Choroid plexus epithelial cell (primary cell): ENCODE results near the gene ITGB7.

ENCODE experiments used
- DNase-seq: peaks from one replicate; pipeline ENCODE4 v3.0.0-alpha.2; 2010; ENCODE audit warnings: low read depth
- H3K4me3 ChIP-seq: 2 replicates; pipeline ENCODE4 v1.5.1; 2011; ENCODE audit warnings: low read depth, mild to moderate bottlenecking, control low read depth, low read length, moderate library complexity
- TF ChIP-seq, protein P1 (sequence below): conservative IDR thresholded peaks from 2 replicates; pipeline ENCODE4 v1.5.1; 2011; ENCODE audit warnings: low read depth, mild to moderate bottlenecking, control low read depth, inconsistent platforms, low read length, moderate library complexity

ITGB7 gene

GRCh38 chr12:53176750-53177149 lies 30.3 kb downstream of the ITGB7 start:
- TF ChIP-seq, protein P1, sequence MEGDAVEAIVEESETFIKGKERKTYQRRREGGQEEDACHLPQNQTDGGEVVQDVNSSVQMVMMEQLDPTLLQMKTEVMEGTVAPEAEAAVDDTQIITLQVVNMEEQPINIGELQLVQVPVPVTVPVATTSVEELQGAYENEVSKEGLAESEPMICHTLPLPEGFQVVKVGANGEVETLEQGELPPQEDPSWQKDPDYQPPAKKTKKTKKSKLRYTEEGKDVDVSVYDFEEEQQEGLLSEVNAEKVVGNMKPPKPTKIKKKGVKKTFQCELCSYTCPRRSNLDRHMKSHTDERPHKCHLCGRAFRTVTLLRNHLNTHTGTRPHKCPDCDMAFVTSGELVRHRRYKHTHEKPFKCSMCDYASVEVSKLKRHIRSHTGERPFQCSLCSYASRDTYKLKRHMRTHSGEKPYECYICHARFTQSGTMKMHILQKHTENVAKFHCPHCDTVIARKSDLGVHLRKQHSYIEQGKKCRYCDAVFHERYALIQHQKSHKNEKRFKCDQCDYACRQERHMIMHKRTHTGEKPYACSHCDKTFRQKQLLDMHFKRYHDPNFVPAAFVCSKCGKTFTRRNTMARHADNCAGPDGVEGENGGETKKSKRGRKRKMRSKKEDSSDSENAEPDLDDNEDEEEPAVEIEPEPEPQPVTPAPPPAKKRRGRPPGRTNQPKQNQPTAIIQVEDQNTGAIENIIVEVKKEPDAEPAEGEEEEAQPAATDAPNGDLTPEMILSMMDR, result no peak
- DNase-seq, result no peak
- H3K4me3 ChIP-seq, result no peak overlapping the region

DNA sequence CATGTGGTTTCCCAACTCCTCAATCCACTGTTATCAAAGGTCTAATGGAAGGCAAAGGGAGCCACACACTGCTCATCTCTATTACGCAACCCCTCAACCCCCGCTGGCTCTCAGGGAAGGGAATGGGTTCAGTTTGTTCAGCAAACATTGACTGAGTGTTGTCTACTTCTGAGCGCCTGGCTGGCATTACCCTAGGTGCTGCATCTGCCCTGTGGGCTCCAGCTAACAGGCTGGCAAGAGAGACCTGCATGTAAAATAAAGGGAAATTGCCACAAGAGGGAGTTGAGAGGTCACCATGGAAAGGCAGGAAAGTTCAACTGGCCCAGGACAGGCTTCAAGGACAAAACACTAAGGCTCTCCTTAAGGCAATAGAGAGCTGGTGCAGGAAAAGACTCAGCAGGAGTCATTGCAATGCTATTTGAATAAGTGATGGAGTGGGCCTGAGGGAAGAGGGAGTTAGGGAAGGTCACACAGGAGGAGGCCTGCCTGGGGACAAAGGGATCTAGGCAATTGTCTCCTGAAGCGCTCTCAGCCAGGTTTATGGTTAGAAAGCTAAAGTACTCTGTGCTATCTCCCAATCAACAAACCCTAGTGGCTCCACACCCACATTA lies 32.1 kb downstream of the ITGB7 start:
- no peak overlapping the region for H3K4me3 ChIP-seq
- TF ChIP-seq, protein P1, result peak; percentile 17
- no peak for DNase-seq

- TF ChIP-seq, protein P1, result no peak
Observed at GRCh38 chr12:53173085-53173715, 33.9 kb downstream of the ITGB7 start.

DNA sequence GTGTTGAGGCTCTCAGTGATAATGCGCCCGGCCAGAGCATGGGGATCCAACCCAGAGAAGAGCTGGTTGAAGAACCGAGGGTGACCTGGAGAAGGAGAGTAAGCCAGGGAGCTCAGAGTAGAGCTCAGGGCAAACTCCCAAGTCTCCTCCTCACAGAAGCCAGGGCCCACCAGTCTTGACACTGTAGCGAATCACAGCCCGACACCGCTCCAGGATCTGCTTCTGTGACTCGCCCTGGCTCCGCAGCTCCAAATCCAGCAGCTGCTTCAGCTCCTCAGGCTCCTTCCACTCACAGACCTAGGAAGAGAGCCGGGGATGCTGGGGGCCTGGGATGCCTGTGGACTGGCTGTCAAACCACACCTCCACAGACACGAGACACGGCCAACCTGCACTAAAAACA lies 34.7 kb downstream of the ITGB7 start:
- no peak overlapping the region for H3K4me3 ChIP-seq
- peak; percentile 54 for DNase-seq
- TF ChIP-seq, protein P1, result no peak

More at GRCh38 chr12:53173085-53173715, 33.9 kb downstream of the ITGB7 start:
- no peak overlapping the region for H3K4me3 ChIP-seq
- no peak for DNase-seq

GRCh38 chr12:53171725-53172329 lies 35.2 kb downstream of the ITGB7 start:
- DNase-seq, result no peak
- TF ChIP-seq, protein P1, result no peak
- H3K4me3 ChIP-seq, result no peak overlapping the region

GRCh38 chr12:53170876-53171724 lies 36.0 kb downstream of the ITGB7 start:
- TF ChIP-seq, protein P1, result no peak
- no peak for DNase-seq

More at GRCh38 chr12:53170876-53171724, 36.0 kb downstream of the ITGB7 start:
- H3K4me3 ChIP-seq, result no peak overlapping the region
